Stimulated activated naive CD4-positive, alpha-beta T cell (primary cell): ENCODE results near the gene C9orf153.
"Not testable (repeated sequence)": the region's sequence is repeated elsewhere in the genome, so short reads cannot be mapped to it uniquely, and the experiment has no call there.

Experiments used
- DNase-seq, 6 experiments: peaks; one replicate each; lab custom pipeline; 2025; lab: John Stamatoyannopoulos, UW

Gene C9orf153

GRCh38 chr9:86263876-86264275 lies 4.4 kb upstream of the C9orf153 start:
- no peak for DNase-seq

- DNase-seq: no peak
Observed at GRCh38 chr9:86262492-86262891, 3.0 kb upstream of the C9orf153 start.

GRCh38 chr9:86257391-86257790 lies 2.1 kb downstream of the C9orf153 start:
- DNase-seq: no peak

- DNase-seq: no peak
Observed at GRCh38 chr9:86256653-86257052, 2.8 kb downstream of the C9orf153 start.

GRCh38 chr9:86253577-86253976 lies 5.9 kb downstream of the C9orf153 start:
- no peak for DNase-seq

- no peak for DNase-seq
Observed at GRCh38 chr9:86252870-86253269, 6.6 kb downstream of the C9orf153 start.

- no peak for DNase-seq
Observed at GRCh38 chr9:86250123-86250522, 9.3 kb downstream of the C9orf153 start.

GRCh38 chr9:86248746-86249145 lies 10.7 kb downstream of the C9orf153 start:
- DNase-seq: no peak

GRCh38 chr9:86246752-86247161 lies 12.7 kb downstream of the C9orf153 start:
- no peak for DNase-seq

GRCh38 chr9:86242071-86242470 lies 17.4 kb downstream of the C9orf153 start:
- DNase-seq: no peak

GRCh38 chr9:86241216-86241615 lies 18.2 kb downstream of the C9orf153 start:
- DNase-seq: no peak

GRCh38 chr9:86238861-86239770 lies 20.3 kb downstream of the C9orf153 start:
- DNase-seq: no peak

GRCh38 chr9:86230858-86231257 lies 28.6 kb downstream of the C9orf153 start:
- no peak for DNase-seq

GRCh38 chr9:86222667-86223066 lies 36.8 kb downstream of the C9orf153 start:
- no peak for DNase-seq

- DNase-seq: no peak
Observed at GRCh38 chr9:86219606-86220005, 39.9 kb downstream of the C9orf153 start.

- no peak for DNase-seq
Observed at GRCh38 chr9:86217076-86217755, 42.2 kb downstream of the C9orf153 start.

GRCh38 chr9:86207193-86207592 lies 52.3 kb downstream of the C9orf153 start:
- no peak for DNase-seq

- DNase-seq: peak in 2 of 6 experiments; percentile 7 to 12
Observed at GRCh38 chr9:86202338-86202882, 57.0 kb downstream of the C9orf153 start.

GRCh38 chr9:86201474-86202337 lies 57.8 kb downstream of the C9orf153 start:
- DNase-seq: no peak

- DNase-seq: no peak
Observed at GRCh38 chr9:86200599-86201162, 58.8 kb downstream of the C9orf153 start.

- DNase-seq: no peak
Observed at GRCh38 chr9:86193088-86193487, 66.4 kb downstream of the C9orf153 start.

GRCh38 chr9:86190700-86191099 lies 68.8 kb downstream of the C9orf153 start:
- DNase-seq: not testable (repeated sequence)
